ENCODE data around the gene SLC17A2.

DNA sequence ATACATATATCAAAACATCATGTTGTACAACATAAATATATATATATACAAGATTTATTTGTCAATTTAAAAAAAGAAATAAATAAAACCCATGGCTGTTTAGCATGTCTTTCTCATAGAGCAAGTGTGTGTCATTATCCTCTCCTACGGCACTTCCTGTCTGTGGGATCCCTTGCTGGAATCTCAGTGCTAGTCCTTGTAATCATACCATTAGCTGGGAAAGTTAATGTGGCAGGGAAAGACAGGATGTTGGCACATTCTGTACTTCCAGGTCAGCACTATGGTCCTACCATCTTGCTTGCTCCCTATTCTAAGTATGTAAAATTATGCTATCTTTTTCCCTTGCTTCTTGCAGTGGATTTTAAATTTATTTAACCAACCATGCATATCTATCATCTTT is 47.0 kb downstream of the SLC17A2 start:
- TF ChIP-seq, protein P1, sequence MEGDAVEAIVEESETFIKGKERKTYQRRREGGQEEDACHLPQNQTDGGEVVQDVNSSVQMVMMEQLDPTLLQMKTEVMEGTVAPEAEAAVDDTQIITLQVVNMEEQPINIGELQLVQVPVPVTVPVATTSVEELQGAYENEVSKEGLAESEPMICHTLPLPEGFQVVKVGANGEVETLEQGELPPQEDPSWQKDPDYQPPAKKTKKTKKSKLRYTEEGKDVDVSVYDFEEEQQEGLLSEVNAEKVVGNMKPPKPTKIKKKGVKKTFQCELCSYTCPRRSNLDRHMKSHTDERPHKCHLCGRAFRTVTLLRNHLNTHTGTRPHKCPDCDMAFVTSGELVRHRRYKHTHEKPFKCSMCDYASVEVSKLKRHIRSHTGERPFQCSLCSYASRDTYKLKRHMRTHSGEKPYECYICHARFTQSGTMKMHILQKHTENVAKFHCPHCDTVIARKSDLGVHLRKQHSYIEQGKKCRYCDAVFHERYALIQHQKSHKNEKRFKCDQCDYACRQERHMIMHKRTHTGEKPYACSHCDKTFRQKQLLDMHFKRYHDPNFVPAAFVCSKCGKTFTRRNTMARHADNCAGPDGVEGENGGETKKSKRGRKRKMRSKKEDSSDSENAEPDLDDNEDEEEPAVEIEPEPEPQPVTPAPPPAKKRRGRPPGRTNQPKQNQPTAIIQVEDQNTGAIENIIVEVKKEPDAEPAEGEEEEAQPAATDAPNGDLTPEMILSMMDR (IDR thresholded peaks at IDR 0.05) = no peak
- TF ChIP-seq POLR2A (IDR thresholded peaks at IDR 0.05) = no peak

Data from Peyer's patch (tissue), 4 donors.